Vagina (tissue), 2 donors: Measurements from ENCODE around the gene PTGES3. TPM values are rescaled to one million over a fixed set of nuclear protein-coding genes. Genes with fewer than 3 reads are reported as not detected.

Experiments
- DNase-seq, 2 donors: peaks; one replicate each; pipeline ENCODE4 v3.0.0-alpha.2; 2017; ENCODE audit errors: extremely low spot score in 2 of 2
- H3K27ac ChIP-seq: fragments of 200-600 bp; sonication (generic); one replicate; pipeline ENCODE4 v1.5.1; 2019
- H3K27me3 ChIP-seq: fragments of 200-600 bp; sonication (generic); one replicate; pipeline ENCODE4 v1.5.1; 2019
- H3K36me3 ChIP-seq, 2 donors: fragments of 200-600 bp; sonication (generic); one replicate each; pipeline ENCODE4 v1.5.1; 2017 to 2019
- H3K4me1 ChIP-seq: fragments of 200-600 bp; sonication (generic); one replicate; pipeline ENCODE4 v1.5.1; 2019
- H3K4me3 ChIP-seq, 2 donors: fragments of 200-600 bp; sonication (generic); 1 replicate in 1 of 2; 2 replicates in 1 of 2; pipeline ENCODE4 v1.5.1; 2016 to 2019
- H3K9me3 ChIP-seq: fragments of 200-600 bp; sonication (generic); one replicate; pipeline ENCODE4 v1.5.1; 2019
- POLR2A ChIP-seq, 2 donors: fragments of 450-650 bp; IDR thresholded peaks; one replicate each; pipeline ENCODE4 v1.6.1; 2017; ENCODE audit warnings: antibody characterized with exemption in 2 of 2, mild to moderate bottlenecking in 2 of 2, moderate library complexity in 2 of 2
- POLR2AphosphoS5 ChIP-seq, 2 donors: sonication (generic); formaldehyde crosslinking; IDR thresholded peaks; one replicate each; pipeline ENCODE4 v1.9.0; 2017; ENCODE audit warnings: antibody characterized with exemption in 2 of 2, mild to moderate bottlenecking in 2 of 2, low read depth in 1 of 2; ENCODE audit not compliant: insufficient read depth in 1 of 2
- intact Hi-C: fragments of 100-400 bp; cut with DNase I; formaldehyde crosslinking; loops from one replicate; pipeline ENCODE4 v1.15.1; 2023
- total RNA-seq: library from RNA; depleted of rRNA; stranded (reverse); fragments of >200 nt; gene quantifications from one replicate; pipeline ENCODE4 v1.2.3, GENCODE V29; 2016
- TF ChIP-seq, protein P1 (sequence below), 3 experiments: fragments of 450-650 bp in 2 of 3; fragments of 200-600 bp in 1 of 3; sonication (generic) in 1 of 3; IDR thresholded peaks; one replicate each; pipeline ENCODE4 v1.5.1; 2017 to 2019; ENCODE audit warnings: antibody characterized with exemption in 3 of 3, mild to moderate bottlenecking in 2 of 3, moderate library complexity in 2 of 3

Gene PTGES3
- total RNA-seq, 1 donor from 2014 or later: 81.0 TPM

DNA sequence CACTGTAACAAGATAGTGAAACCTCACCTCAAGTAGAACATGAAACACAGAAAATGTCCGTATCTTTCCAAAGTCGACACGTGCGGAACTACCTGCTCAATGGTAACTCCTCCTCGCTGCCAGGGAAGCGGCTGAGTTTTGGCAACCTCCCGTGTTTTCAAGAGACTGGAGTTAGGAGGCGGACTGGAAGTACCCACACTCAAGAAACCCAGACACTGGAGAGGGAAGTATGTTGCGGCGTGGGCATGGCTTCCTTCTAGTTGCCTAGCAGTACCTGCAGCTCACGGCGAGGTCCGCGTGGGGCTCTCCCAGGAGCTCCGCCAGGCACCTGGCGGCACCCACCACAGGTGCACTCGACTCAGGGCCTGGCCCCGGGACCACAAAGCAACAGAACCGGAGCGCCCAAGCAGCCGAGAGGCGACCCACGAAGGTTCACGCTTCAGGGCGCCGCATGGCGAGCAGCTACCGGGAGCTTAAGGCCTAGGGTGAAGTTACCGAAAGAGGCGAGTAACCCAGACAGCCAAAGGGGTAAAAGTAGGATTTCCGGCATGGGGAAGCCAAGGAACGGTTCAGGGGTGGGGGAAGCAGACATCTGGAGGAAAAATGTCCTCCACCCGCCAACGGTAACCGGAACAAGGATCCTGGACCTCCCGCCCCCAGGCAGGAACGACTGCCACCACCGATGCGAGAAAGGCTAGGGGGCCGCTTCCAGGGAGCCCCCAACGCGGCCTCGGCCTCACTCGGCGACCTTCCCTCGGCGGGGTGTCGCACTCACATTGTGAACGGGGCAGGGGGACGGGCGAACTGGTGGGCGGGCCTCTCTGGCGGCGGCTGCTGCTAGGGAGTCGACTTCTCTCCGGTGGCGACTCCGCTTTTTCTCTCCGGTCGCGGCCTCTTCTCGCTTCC is 608 bp downstream of the PTGES3 start:
- intact Hi-C loops: loop anchor here (5.0 kb wide), 1 partner anchor 45 kb away; no protein-coding TSS in a partner anchor
- peak overlapping the region; percentile 100 for H3K27ac ChIP-seq
- peaks cover 48% of the 10 kb centered on the region for H3K4me1 ChIP-seq
- H3K27me3 ChIP-seq: no peaks in the 10 kb centered on the region
- DNase-seq: peak in 1 of 2 donors; percentile 91
- peak overlapping the region; percentile 83 to 94 for H3K4me3 ChIP-seq
- no peak for TF ChIP-seq POLR2AphosphoS5 (IDR thresholded peaks at IDR 0.05; ENCODE audit: insufficient read depth in 1 of 2, low read depth in 1 of 2)
- TF ChIP-seq, protein P1, sequence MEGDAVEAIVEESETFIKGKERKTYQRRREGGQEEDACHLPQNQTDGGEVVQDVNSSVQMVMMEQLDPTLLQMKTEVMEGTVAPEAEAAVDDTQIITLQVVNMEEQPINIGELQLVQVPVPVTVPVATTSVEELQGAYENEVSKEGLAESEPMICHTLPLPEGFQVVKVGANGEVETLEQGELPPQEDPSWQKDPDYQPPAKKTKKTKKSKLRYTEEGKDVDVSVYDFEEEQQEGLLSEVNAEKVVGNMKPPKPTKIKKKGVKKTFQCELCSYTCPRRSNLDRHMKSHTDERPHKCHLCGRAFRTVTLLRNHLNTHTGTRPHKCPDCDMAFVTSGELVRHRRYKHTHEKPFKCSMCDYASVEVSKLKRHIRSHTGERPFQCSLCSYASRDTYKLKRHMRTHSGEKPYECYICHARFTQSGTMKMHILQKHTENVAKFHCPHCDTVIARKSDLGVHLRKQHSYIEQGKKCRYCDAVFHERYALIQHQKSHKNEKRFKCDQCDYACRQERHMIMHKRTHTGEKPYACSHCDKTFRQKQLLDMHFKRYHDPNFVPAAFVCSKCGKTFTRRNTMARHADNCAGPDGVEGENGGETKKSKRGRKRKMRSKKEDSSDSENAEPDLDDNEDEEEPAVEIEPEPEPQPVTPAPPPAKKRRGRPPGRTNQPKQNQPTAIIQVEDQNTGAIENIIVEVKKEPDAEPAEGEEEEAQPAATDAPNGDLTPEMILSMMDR (IDR thresholded peaks at IDR 0.05): no peak
- TF ChIP-seq POLR2A (IDR thresholded peaks at IDR 0.05): no peak
- H3K36me3 ChIP-seq: no peaks in the 10 kb centered on the region
- H3K9me3 ChIP-seq: no peaks in the 10 kb centered on the region

DNA sequence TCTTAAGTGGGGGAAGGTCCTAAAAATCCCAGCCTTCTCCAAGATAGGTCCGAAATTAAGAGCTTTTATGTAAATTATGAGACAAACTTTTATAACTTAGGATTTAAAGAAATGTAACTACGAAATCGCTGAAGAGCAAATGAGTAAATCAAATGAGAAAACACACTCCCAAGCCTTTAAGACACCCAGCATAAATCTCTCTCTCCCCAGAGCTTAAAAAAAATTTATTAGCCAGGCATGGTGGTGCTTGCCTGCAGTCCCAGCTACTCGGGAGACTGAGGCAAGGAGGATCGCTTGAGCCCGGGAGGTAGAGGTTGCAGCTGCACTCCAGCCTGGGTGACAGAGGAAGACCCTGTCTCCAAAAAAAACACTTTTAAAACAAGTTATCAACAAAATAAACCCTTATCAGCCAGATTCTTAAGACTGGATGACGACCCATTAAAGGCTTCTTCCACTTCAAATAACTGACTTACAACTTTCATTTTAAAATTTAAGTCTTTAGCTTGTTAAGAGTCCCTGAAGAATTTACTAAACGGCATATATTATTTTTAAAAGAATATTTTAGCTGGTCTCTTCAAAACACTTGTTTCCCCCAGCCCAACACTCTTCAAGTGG is 3.2 kb downstream of the PTGES3 start:
- no peak for TF ChIP-seq POLR2AphosphoS5 (IDR thresholded peaks at IDR 0.05; ENCODE audit: insufficient read depth in 1 of 2, low read depth in 1 of 2)
- TF ChIP-seq, protein P1 (IDR thresholded peaks at IDR 0.05): no peak
- no peak for TF ChIP-seq POLR2A (IDR thresholded peaks at IDR 0.05)
- intact Hi-C loops: loop anchor here (5.0 kb wide), 1 partner anchor 43 kb away; no protein-coding TSS in a partner anchor
- Histone ChIP-seq H3K4me1 (peaks cover 72% of the 10 kb centered on the region), H3K9me3 (no peaks in the 10 kb centered on the region), H3K36me3 (peaks cover 0 to 7% of the 10 kb centered on the region in 2 donors), H3K4me3 (peak overlapping the region; percentile 25 to 94), H3K27ac (peak overlapping the region; percentile 100), H3K27me3 (no peaks in the 10 kb centered on the region)
- DNase-seq: no peak

DNA sequence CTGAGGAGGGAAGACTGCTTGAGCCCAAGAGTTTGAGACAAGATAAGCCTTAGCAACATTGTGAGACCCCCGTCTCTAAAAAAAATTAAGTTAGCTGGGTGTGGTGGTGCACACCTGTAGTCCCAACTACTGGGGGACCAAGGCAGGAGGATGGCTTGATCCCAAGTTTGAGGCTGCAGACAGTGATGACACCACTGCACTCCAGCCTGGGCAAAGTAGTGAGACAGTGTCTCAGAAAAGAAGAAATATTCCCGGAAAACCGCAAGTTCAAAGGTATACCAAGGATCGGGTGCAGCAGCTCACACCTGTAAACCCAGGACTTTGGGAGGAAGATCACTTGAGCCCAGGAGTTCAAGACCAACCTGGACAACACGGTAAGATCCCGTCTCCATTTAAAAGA is 5.8 kb downstream of the PTGES3 start:
- no peaks in the 10 kb centered on the region for H3K27me3 ChIP-seq
- H3K36me3 ChIP-seq: peaks cover 0 to 11% of the 10 kb centered on the region in 2 donors
- H3K9me3 ChIP-seq: no peaks in the 10 kb centered on the region
- no peak overlapping the region for H3K4me3 ChIP-seq
- no peak overlapping the region for H3K27ac ChIP-seq
- no peak for DNase-seq
- H3K4me1 ChIP-seq: peaks cover 84% of the 10 kb centered on the region
- TF ChIP-seq POLR2AphosphoS5 (IDR thresholded peaks at IDR 0.05; ENCODE audit: insufficient read depth in 1 of 2, low read depth in 1 of 2) (no peak), POLR2A (IDR thresholded peaks at IDR 0.05) (no peak)
- TF ChIP-seq, protein P1 (IDR thresholded peaks at IDR 0.05): no peak
- intact Hi-C loops: no loop called here

DNA sequence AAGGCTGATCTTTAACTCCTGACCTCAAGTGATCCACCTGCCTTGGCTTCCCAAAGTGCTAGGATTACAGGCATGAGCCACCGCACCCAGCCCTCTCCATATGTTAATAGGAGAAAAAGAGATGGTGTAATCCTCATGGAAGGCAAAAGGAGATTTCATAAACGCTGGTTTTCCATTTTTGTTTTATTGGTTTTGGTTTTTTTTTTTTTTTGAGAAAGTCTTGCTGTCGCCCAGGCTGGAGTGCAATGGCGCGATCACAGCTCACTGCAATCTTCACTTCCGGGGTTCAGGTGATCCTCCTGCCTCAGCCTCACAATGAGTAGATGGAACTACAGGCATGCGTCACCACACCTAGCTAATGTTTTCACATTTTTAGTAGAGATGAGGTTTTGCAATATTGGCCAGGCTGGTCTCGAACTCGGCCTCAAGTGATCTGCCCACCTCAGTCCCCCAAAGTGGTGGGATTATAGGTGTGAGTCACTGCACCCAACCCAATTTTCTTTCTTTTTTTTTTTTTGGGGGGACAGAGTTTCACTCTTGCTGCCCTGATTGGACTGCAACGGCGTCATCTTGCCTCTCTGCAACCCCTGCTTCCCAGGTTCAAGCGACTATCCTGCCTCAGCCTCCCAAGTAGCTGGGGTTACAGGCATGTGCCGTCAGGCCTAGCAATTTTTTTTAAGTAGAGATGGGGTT is 8.1 kb downstream of the PTGES3 start:
- peaks cover 93% of the 10 kb centered on the region for H3K4me1 ChIP-seq
- TF ChIP-seq, protein P1 (IDR thresholded peaks at IDR 0.05): no peak
- TF ChIP-seq POLR2A (IDR thresholded peaks at IDR 0.05) (no peak), POLR2AphosphoS5 (IDR thresholded peaks at IDR 0.05; ENCODE audit: insufficient read depth in 1 of 2, low read depth in 1 of 2) (no peak)
- intact Hi-C loops: no loop called here

More for the DNA sequence above, 8.1 kb downstream of the PTGES3 start:
- Histone ChIP-seq H3K9me3 (no peaks in the 10 kb centered on the region), H3K27ac (no peak overlapping the region), H3K4me3 (no peak overlapping the region), H3K36me3 (peaks cover 0 to 11% of the 10 kb centered on the region in 2 donors), H3K27me3 (no peaks in the 10 kb centered on the region)
- DNase-seq: no peak
